Astrocyte (in vitro differentiated cells and primary cell): Measurements from ENCODE around the gene NHERF2. TPM values are rescaled to one million over a fixed set of nuclear protein-coding genes. Genes with fewer than 3 reads are reported as not detected.
"Not testable (repeated sequence)": the region's sequence is repeated elsewhere in the genome, so short reads cannot be mapped to it uniquely, and the experiment has no call there.

Experiments used
- DNase-seq: peaks from one replicate; pipeline ENCODE4 v3.0.0-alpha.2; 2010; ENCODE audit warnings: low read depth
- FAIRE-seq: peaks from 2 replicates; lab custom pipeline; 2011; peaks lifted over from hg19 to GRCh38; lab: Jason Lieb, UNC
- H2AFZ ChIP-seq: 2 replicates; pipeline ENCODE4 v1.6.0; 2012; ENCODE audit warnings: low read depth, low read length, inconsistent platforms
- H3K27ac ChIP-seq: 2 replicates; pipeline ENCODE4 v1.5.1; 2011; ENCODE audit warnings: low read depth, low read length, inconsistent platforms
- H3K27me3 ChIP-seq: 2 replicates; pipeline ENCODE4 v1.6.0; 2011; ENCODE audit warnings: low read length, inconsistent platforms; ENCODE audit not compliant: insufficient read depth
- H3K36me3 ChIP-seq: 2 replicates; pipeline ENCODE4 v1.5.1; 2011; ENCODE audit warnings: low read length, inconsistent platforms; ENCODE audit not compliant: insufficient read depth
- H3K4me1 ChIP-seq: 2 replicates; pipeline ENCODE4 v1.5.1; 2011; ENCODE audit warnings: low read length, inconsistent platforms; ENCODE audit not compliant: insufficient read depth
- H3K4me2 ChIP-seq: 2 replicates; pipeline ENCODE4 v1.6.0; 2012; ENCODE audit warnings: low read length, inconsistent platforms
- H3K4me3 ChIP-seq: 2 replicates; pipeline ENCODE4 v1.5.1; 2011; ENCODE audit warnings: low read depth, mild to moderate bottlenecking, low read length, inconsistent platforms; ENCODE audit not compliant: insufficient read depth
- H3K79me2 ChIP-seq: 2 replicates; pipeline ENCODE4 v1.6.0; 2012; ENCODE audit warnings: mild to moderate bottlenecking, low read length, inconsistent platforms; ENCODE audit not compliant: insufficient read depth
- H3K9ac ChIP-seq: 2 replicates; pipeline ENCODE4 v1.6.0; 2012; ENCODE audit warnings: mild to moderate bottlenecking, low read length, inconsistent platforms
- H3K9me3 ChIP-seq: 2 replicates; pipeline ENCODE4 v1.5.1; 2012; ENCODE audit warnings: low read depth, mild to moderate bottlenecking, low read length, inconsistent platforms; ENCODE audit not compliant: insufficient read depth
- H4K20me1 ChIP-seq: 2 replicates; pipeline ENCODE4 v1.6.0; 2012; ENCODE audit warnings: low read length, inconsistent platforms; ENCODE audit not compliant: insufficient read depth
- H3K27ac Mint-ChIP-seq: one replicate; pipeline ENCODE4 v1.8.0; 2021; ENCODE audit warnings: mild to moderate bottlenecking, mixed read lengths; ENCODE audit not compliant: unreplicated experiment
- H3K27me3 Mint-ChIP-seq: one replicate; pipeline ENCODE4 v1.8.0; 2021; ENCODE audit warnings: low read depth, mixed read lengths; ENCODE audit not compliant: unreplicated experiment
- H3K36me3 Mint-ChIP-seq: one replicate; pipeline ENCODE4 v1.8.0; 2021; ENCODE audit warnings: low read depth, mixed read lengths; ENCODE audit not compliant: unreplicated experiment
- H3K4me1 Mint-ChIP-seq: one replicate; pipeline ENCODE4 v1.8.0; 2021; ENCODE audit warnings: low read depth, mixed read lengths; ENCODE audit not compliant: unreplicated experiment
- H3K4me3 Mint-ChIP-seq: one replicate; pipeline ENCODE4 v1.8.0; 2021; ENCODE audit warnings: mild to moderate bottlenecking, moderate library complexity, mixed read lengths; ENCODE audit not compliant: unreplicated experiment
- H3K9me3 Mint-ChIP-seq: one replicate; pipeline ENCODE4 v1.8.0; 2021; ENCODE audit warnings: mild to moderate bottlenecking, mixed read lengths; ENCODE audit not compliant: unreplicated experiment
- CTCF ChIP-seq: IDR thresholded peaks from 2 replicates; pipeline ENCODE4 v1.5.1; 2011; ENCODE audit warnings: low read depth, mild to moderate bottlenecking, inconsistent platforms, low read length, moderate library complexity; ENCODE audit not compliant: insufficient read depth
- EZH2 ChIP-seq: IDR thresholded peaks from 2 replicates; pipeline ENCODE4 v1.6.1; 2012; ENCODE audit warnings: mild to moderate bottlenecking, low read length, inconsistent platforms; ENCODE audit not compliant: insufficient read depth
- total RNA-seq: library from RNA; stranded (reverse); gene quantifications from 2 replicates; pipeline ENCODE4 v1.2.1, GENCODE V29; 2021

The NHERF2 gene
- total RNA-seq, 1 donor from 2014 or later = 92.5 TPM

GRCh38 chr16:2033057-2033908 lies 6.6 kb downstream of the NHERF2 start:
- no peaks in the 10 kb centered on the region for H3K9me3 ChIP-seq
- Mint-ChIP-seq H3K27ac (peak overlapping the region; percentile 62), H3K27me3 (no peaks in the 10 kb centered on the region), H3K9me3 (no peaks in the 10 kb centered on the region), H3K36me3 (no peaks in the 10 kb centered on the region), H3K4me1 (peaks cover 14% of the 10 kb centered on the region), H3K4me3 (no peak overlapping the region)
- H3K27me3 ChIP-seq = no peaks in the 10 kb centered on the region
- FAIRE-seq (no peak), DNase-seq (peak; percentile 59)
- peak overlapping the region; percentile 99 for H3K4me2 ChIP-seq
- peak overlapping the region; percentile 75 for H3K4me3 ChIP-seq
- H2AFZ ChIP-seq = peak overlapping the region; percentile 65
- H3K27ac ChIP-seq = peak overlapping the region; percentile 95
- peak overlapping the region; percentile 89 for H3K9ac ChIP-seq
- H3K36me3 ChIP-seq = no peaks in the 10 kb centered on the region
- TF ChIP-seq EZH2 (no peak), CTCF (no peak)
- peaks cover 17% of the 10 kb centered on the region for H4K20me1 ChIP-seq
- H3K4me1 ChIP-seq = peaks cover 55% of the 10 kb centered on the region
- H3K79me2 ChIP-seq = peaks cover 62% of the 10 kb centered on the region

DNA sequence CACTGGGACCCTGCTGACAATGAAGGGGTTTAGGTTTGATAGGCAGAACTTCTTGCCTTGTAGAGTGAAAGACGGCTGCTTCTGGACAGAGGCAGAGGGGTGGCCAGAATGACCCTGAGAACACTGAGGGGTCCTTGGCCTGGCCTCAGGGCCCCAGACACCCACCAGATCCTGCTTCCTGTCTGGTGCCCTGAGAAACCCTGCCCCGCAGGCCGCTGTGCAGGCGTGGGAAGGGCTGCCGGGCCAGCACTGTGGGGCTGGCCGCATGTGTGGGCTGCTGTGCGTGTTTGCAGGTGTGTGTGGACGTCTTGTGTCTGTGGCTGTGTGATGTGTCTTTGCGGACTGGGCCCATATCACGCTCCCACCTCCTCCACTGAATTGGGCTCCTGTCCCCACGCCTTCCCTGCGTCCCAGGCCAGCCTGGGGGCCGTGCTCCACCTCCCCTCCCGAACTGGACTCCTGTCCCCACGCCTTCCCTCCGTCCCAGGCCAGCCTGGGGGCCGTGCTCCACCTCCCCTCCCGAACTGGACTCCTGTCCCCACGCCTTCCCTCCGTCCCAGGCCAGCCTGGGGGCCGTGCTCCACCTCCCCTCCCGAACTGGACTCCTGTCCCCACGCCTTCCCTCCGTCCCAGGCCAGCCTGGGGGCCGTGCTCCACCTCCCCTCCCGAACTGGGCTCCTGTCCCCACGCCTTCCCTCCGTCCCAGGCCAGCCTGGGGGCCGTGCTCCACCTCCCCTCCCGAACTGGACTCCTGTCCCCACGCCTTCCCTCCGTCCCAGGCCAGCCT lies 7.4 kb downstream of the NHERF2 start:
- H3K9me3 ChIP-seq, H3K27me3 Mint-ChIP-seq, H3K36me3 ChIP-seq, FAIRE-seq, H3K4me3 Mint-ChIP-seq, H4K20me1 ChIP-seq, H3K27me3 ChIP-seq, H3K9me3 Mint-ChIP-seq, H3K36me3 Mint-ChIP-seq: not testable (repeated sequence)
- DNase-seq = peak; percentile 20
- Histone ChIP-seq H3K27ac (peak overlapping the region; percentile 95), H3K9ac (peak overlapping the region; percentile 89), H3K4me3 (peak overlapping the region; percentile 75), H3K79me2 (peaks cover 54% of the 10 kb centered on the region), H3K4me2 (peak overlapping the region; percentile 99), H3K4me1 (peaks cover 59% of the 10 kb centered on the region), H2AFZ (peak overlapping the region; percentile 65)
- peak overlapping the region; percentile 62 for H3K27ac Mint-ChIP-seq
- peaks cover 13% of the 10 kb centered on the region for H3K4me1 Mint-ChIP-seq

GRCh38 chr16:2034696-2035430 lies 8.2 kb downstream of the NHERF2 start:
- H3K4me2 ChIP-seq = peak overlapping the region; percentile 84
- FAIRE-seq (no peak), DNase-seq (no peak)
- H3K4me3 Mint-ChIP-seq = peak overlapping the region; percentile 67
- no peaks in the 10 kb centered on the region for H3K36me3 Mint-ChIP-seq
- no peak overlapping the region for H3K27ac Mint-ChIP-seq
- no peaks in the 10 kb centered on the region for H3K9me3 Mint-ChIP-seq
- peak overlapping the region; percentile 39 for H3K4me3 ChIP-seq
- H3K27me3 Mint-ChIP-seq = no peaks in the 10 kb centered on the region
- peaks cover 46% of the 10 kb centered on the region for H3K79me2 ChIP-seq
- TF ChIP-seq CTCF = no peak
- TF ChIP-seq EZH2 = no peak
- peaks cover 66% of the 10 kb centered on the region for H3K4me1 ChIP-seq
- peak overlapping the region; percentile 90 for H3K27ac ChIP-seq
- no peaks in the 10 kb centered on the region for H3K9me3 ChIP-seq
- H4K20me1 ChIP-seq = peaks cover 4% of the 10 kb centered on the region
- H2AFZ ChIP-seq = no peak overlapping the region
- no peaks in the 10 kb centered on the region for H3K36me3 ChIP-seq
- no peaks in the 10 kb centered on the region for H3K27me3 ChIP-seq
- H3K9ac ChIP-seq = peak overlapping the region; percentile 75
- peaks cover 15% of the 10 kb centered on the region for H3K4me1 Mint-ChIP-seq
